Posterior vena cava (tissue), 2 donors: Measurements from ENCODE around the gene NPAT. TPM values are rescaled to one million over a fixed set of nuclear protein-coding genes. Genes with fewer than 3 reads are reported as not detected.
A peak's percentile ranks its signal among the peaks of the same experiment; 100 is the strongest.

Experiments
- DNase-seq: peaks from one replicate; pipeline ENCODE4 v3.0.0-alpha.2; 2020; ENCODE audit warnings: low spot score
- intact Hi-C, 2 donors: fragments of 100-400 bp; cut with DNase I; formaldehyde crosslinking; loops; one replicate each; pipeline versions ENCODE4 v1.14.1 to v1.14.2; 2022 to 2023
- long read RNA-seq, 2 donors: library from polyadenylated mRNA; unstranded; transcript quantifications; one replicate each; pipeline ENCODE4 v2.0.0, GENCODE V29; 2020 to 2021
- total RNA-seq, 2 donors: library from RNA; stranded (reverse); fragmentation: NEBNext Ultra II Directional; extraction: Animal tissue kit (Norgen Biotek cat#: 25700); gene quantifications; one replicate each; pipeline ENCODE4 v1.2.1, GENCODE V29; 2021
- donor health status: DM: yes; HTN: yes; CAD: no.
- donor health status: DM: yes; HTN: yes; CAD: no.

NPAT gene
- 10 to 100 TPM; 11.2 to 12.3 TPM for total RNA-seq
- long read RNA-seq, donor 1, partial matches to known transcripts, result 4 of 6 reads
- long read RNA-seq, donor 1, other reads (novel, unspliced or antisense), result 2 of 6 reads
- long read RNA-seq, donor 2, partial matches to known transcripts, result 3 of 3 reads
- long read RNA-seq, donor 2, other reads (novel, unspliced or antisense), result 0 of 3 reads

DNA sequence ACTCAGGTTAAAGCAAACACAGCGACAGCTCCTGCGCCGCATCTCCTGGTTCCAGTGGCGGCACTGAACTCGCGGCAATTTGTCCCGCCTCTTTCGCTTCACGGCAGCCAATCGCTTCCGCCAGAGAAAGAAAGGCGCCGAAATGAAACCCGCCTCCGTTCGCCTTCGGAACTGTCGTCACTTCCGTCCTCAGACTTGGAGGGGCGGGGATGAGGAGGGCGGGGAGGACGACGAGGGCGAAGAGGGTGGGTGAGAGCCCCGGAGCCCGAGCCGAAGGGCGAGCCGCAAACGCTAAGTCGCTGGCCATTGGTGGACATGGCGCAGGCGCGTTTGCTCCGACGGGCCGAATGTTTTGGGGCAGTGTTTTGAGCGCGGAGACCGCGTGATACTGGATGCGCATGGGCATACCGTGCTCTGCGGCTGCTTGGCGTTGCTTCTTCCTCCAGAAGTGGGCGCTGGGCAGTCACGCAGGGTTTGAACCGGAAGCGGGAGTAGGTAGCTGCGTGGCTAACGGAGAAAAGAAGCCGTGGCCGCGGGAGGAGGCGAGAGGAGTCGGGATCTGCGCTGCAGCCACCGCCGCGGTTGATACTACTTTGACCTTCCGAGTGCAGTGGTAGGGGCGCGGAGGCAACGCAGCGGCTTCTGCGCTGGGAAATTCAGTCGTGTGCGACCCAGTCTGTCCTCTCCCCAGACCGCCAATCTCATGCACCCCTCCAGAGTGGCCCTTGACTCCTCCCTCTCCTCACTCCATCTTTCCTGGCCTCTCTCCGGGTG, at the start of gene NPAT, which contains the start of gene ATM:
Gene NPAT (minus strand): TSS at position 65 of the 774 bp plus-strand sequence. CDS start 102 bp downstream, outside the sequence.
Gene ATM (plus strand): TSS at position 494 of the 774 bp plus-strand sequence. CDS start 4,558 bp downstream, outside the sequence.
- peak; percentile 100 for DNase-seq
- intact Hi-C loops, result loop anchor here in 1 of 2 donors (5.0 kb wide), 1 partner anchor 105 kb away; no protein-coding TSS in a partner anchor

DNA sequence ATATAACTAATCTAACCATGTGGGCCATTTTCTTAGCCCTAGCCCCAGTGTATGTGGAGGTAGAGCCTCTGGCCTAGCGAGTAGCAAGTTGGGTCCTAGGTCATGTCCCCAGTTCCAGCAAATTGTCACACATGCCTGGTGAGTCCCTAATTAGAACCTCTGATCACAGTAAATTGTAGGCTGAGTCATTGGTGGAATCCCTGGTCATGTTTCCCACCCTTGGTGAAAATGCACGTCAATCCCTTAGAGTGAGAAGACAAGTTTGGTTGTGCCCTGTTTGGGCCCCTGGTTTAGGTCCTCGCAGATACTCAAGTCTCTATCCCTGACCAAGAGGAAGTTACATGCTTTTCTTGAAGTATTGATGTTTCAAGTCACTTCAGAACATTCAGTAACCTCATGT, 47.1 kb upstream of the NPAT start:
- DNase-seq, result no peak
- intact Hi-C loops, result no loop called here

DNA sequence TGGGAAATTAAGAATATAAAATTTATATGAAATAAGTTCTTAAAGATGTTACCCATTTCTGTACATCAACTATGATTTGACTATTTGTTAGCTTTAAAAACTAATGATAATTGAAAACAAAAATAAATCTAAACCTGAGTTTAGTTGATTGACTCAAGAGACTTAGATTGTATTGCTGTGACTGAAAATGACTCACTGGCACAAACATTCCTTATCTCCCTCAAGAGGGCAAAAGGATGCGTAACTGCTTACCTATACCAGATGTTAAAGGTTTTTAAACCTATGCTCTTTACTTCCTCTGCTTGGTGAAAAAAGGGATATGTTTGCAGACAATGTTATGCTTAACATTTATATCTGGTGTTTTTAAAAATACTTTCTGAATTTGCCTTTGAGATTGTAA, 30.7 kb upstream of the NPAT start:
- intact Hi-C loops, result no loop called here

DNA sequence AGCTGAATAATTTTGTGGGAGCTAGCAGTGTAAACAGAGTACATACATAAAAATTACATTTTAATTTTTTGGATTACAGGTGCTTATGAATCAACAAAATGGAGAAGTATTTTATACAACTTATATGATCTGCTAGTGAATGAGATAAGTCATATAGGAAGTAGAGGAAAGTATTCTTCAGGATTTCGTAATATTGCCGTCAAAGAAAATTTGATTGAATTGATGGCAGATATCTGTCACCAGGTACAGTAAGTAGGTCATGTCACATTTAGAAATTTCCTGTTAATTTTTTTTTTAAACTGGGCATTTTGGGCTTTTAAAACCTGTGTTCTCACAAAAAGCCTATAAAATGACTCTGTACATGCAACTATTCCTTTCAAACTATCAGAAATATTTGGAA, 24.4 kb upstream of the NPAT start:
- no peak for DNase-seq
- intact Hi-C loops, result no loop called here

More for the DNA sequence above, 30.7 kb upstream of the NPAT start:
- no peak for DNase-seq

DNA sequence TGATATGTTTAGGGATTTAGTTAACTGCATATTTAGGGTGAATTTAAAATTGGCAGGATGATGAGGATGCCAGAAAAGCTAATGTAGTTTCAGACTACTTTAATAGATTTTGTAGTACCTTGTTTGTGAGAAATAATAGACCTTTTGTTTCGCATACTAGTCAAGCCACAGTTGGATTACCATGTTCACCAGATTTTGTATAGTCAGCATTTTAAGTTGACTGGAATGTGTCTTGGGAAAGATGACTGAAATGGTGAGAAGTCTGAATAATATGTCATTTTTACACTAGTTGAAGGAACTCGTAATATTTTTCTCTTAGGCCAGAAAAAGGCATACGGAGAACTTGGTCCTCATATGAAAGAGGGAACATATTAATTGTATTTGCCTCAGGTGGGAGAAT, 23.9 kb upstream of the NPAT start:
- intact Hi-C loops, result no loop called here

DNA sequence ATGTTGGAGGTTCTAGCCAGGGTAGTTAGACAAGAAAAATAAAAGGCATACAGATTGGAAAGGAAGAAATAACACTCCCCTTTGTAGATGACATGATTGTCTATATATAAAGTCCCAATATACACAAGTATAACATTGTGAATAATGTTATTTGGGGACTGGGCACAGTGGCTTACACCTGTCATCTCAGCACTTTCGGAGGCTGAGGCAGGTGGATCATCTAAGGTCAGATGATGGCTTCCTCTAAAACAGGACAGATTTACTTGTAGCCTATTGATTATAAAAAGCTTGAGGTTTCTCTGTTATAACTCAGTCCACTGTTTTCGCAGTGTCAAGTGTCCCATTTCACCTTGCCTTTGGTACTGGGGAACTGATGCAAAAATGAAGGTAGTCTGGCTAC, 20.0 kb upstream of the NPAT start:
- DNase-seq, result no peak
- intact Hi-C loops, result no loop called here

More for the DNA sequence above, 23.9 kb upstream of the NPAT start:
- no peak for DNase-seq

DNA sequence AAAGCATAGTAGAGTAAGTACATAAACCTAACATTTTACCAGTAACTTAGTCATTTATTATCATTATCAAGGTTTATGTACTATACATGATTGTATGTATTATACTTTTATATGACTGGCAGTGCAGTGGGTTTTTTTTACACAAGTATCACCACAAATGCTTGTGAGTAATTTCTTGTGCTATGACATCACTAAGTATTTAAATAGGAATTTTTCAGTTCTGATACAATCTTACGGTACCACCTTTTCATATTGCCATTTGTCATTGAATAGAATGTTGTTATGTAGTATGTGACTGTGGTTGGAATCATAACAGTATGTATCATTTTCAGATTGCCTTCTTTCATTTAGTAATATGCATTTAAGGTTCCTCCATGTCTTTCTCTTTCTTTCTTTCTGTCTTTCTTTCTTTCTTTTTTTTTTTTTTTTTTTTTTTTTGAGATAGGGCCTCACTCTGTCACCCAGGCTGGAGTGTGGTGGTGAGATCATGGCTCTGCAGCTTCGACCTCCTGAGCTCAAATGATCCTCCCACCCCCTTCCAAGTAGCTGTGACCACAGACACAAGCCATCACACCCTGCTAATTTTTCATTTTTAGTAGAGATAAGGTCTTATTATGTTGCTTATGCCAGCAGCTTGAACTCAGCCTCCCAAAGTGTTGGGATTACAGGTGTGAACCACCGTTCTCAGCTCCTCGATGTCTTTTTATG, 19.0 kb upstream of the NPAT start:
- intact Hi-C loops, result no loop called here
- no peak for DNase-seq

DNA sequence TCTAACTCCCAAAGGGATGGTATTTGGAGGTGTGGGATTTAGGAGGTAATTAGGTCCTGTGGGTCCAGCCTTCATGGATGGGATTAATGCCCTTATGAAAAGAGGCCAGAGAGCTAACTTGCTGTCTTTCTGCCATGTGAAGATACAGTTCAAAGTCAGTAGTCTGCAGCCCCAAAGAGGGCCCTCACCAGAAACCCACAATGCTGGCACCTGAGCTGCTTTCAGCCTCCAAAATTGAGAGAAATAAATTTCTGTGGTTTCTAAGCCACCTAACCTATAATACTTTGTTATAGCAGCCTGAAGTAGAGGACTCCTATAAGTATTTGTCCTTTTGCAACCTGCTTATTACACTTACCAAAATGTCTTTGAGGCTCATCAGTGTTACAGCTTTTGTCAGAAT, 16.6 kb upstream of the NPAT start:
- intact Hi-C loops, result no loop called here
- no peak for DNase-seq

DNA sequence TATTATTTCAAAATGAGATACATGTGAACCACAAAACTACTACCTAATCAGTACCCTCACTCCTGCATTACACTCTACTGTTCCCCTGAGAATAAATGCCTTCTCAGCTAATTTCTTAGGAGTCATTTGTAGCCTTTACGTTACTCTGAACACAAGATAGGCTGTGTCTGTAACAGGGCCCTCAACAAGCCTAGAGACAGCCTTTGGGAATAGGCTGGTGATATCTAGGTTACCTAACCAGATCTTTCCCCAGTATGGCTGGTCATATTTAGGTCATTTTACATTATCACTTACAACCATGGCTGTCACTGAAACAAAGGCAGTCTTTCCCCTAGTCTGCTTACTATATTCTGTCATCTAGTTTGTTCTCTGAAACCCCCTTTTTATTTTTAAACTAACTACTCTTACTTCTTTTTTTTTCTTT, 14.6 kb upstream of the NPAT start:
- DNase-seq, result no peak
- intact Hi-C loops, result no loop called here

DNA sequence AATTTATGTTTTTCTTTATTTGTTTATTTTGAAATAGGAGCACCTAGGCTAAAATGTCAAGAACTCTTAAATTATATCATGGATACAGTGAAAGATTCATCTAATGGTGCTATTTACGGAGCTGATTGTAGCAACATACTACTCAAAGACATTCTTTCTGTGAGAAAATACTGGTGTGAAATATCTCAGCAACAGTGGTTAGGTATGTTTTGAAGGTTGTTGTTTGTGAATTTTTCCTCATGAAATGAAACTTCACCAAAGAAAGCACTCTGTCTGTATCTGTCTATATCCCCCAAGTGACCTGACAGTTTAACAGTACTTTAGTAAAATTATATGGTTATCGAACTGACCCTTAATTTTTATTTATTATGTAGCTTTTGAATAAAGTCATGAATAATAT, 13.2 kb upstream of the NPAT start:
- intact Hi-C loops, result no loop called here
- no peak for DNase-seq

DNA sequence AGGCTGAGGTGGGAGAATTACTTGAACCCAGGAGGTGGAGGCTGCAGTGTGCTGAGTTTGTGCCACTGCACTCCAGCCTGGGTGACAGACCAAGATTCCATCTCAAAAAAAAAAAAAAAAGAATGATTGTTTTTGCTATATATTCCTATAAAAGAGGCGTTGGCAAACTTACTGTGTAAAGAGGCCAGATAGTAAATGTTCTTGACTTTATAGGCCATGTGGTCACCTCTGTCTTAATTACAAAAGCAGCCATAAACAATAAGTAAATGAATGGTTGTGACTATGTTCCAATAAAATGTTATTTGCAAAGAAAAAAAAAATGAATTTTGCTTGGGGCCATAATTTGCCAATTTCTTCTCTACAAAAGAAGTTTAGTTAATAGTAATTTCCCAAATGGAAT, 12.8 kb upstream of the NPAT start:
- intact Hi-C loops, result no loop called here

DNA sequence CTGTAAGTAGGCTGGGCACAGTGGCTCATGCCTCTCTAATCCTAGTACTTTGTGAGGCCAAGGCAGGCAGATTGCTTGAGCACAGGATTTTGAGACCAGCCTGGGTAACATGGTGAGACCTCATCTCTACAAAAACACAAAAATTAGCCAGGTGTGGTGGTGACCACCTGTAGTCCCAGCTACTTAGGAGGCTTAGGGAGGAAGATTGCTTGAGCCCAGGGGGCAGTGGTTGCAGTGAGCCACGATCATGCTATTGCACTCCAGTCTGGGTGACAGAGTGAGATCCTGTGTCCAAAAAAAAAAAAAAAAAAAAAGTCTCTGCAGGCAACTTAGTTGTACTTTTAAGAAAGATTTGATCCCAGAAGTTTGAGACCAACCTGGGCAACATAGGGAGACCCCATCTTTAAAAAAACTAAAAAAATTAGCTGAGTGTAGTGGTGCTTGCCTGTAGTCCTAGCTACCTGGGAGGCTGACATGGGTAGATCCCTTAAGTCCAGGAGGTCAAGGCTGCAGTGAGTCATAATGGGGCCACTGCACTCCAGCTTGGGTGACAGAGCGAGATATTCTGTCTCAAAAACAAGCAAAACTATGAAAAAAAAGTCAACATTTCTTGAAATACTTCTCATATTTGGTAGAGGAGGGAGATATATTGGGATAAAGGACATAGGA, 11.0 kb upstream of the NPAT start:
- DNase-seq, result no peak
- intact Hi-C loops, result no loop called here

More for the DNA sequence above, 12.8 kb upstream of the NPAT start:
- DNase-seq, result no peak

DNA sequence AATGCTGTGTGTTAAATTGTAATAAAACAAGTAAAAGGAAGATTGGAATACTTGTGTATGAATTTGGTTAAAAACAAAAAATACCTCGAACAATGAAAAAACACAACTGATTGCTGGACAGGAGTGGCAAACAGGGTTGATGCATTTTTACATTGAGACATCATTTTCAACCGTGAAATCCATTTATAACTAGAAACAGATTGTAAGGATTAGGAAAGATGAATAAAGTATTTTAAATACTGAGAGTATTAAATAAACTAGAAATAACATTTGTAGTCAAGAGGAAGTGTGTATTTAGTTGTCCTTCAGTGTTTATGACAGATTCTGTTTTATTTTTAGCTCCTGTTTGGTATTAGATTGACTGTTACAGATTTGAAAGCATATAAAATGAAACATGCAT, 5.8 kb upstream of the NPAT start:
- DNase-seq, result no peak
- intact Hi-C loops, result no loop called here

DNA sequence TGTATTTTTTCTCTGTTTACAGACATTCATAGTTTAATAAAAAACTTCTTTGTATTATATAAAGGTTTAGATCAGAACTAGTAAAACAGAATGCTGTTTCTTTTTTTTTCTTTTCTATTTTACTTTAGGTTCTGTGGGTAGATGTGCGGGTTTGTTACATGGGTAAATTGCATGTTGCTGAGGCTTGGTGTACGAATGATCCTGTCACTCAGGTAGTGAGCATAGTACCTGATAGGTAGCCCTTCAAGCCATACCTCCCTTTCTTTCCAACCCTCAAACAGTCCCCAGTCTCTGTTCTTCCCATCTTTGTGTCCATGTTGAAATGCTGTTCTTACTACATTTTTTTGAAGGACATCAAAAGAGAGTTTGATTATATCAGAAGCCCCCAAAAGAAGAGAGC, 3.6 kb upstream of the NPAT start:
- intact Hi-C loops, result no loop called here
- no peak for DNase-seq

DNA sequence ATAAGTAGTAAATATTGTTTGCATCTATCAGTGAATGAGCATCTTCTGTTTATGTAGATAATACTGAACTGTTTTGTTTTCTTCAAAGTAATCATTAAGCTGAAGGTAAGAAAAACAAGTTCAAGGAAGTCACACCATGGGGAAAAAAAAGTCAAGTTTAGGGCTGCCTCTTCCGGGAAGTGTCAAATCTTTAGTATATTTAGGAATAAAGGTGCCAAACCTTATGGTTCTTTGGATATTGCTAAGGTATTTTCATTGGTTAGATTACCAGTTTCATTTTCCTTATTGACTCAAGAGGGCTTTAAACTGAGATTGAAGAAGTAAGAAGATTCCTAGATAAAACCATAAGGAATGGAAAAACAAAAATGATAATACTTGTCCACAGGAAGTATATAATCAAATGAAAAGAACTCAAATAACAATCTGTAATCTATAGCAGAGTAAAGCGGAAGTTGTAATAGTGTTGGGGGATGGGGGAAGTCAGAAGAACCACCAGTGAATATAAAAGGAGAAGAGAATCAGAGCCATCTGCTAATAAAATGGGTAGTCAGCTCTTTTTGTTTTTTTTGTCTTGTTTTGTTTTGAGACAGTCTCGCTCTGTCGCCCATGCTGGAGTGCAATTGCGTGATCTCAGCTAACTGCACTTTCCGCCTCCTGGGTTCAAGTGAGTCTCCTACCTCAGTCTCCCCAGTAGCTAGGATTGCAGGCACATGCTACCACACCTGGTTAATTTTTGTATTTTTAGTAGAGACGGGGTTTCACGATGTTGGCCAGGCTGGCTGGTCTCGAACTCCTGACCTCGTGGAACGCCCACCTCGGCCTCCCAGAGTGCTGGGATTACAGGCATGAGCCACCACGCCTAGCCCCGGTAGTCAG, 2.7 kb upstream of the NPAT start:
- intact Hi-C loops, result loop anchor here in 1 of 2 donors (5.0 kb wide), 1 partner anchor 108 kb away; no protein-coding TSS in a partner anchor
- no peak for DNase-seq

DNA sequence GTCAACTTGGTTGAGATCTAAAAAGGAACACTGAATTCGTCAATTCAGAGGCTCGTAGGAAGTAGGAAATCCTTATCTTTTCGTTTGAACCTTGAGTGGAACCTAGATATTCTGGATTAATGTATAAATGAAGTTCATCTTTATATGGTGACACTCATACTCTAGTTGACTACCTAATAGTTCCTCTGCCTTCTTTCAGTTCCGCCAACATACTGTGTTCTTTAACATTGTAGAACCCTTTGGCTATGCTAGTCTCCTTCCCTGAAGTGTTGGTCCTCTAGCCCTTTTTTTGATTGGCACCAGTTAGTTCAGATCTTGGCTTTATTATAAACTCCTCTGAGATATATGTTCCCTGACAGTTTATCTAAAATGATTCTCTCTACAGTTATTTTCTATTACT, 1.9 kb upstream of the NPAT start:
- intact Hi-C loops, result loop anchor here in 1 of 2 donors (5.0 kb wide), 1 partner anchor 107 kb away; no protein-coding TSS in a partner anchor

DNA sequence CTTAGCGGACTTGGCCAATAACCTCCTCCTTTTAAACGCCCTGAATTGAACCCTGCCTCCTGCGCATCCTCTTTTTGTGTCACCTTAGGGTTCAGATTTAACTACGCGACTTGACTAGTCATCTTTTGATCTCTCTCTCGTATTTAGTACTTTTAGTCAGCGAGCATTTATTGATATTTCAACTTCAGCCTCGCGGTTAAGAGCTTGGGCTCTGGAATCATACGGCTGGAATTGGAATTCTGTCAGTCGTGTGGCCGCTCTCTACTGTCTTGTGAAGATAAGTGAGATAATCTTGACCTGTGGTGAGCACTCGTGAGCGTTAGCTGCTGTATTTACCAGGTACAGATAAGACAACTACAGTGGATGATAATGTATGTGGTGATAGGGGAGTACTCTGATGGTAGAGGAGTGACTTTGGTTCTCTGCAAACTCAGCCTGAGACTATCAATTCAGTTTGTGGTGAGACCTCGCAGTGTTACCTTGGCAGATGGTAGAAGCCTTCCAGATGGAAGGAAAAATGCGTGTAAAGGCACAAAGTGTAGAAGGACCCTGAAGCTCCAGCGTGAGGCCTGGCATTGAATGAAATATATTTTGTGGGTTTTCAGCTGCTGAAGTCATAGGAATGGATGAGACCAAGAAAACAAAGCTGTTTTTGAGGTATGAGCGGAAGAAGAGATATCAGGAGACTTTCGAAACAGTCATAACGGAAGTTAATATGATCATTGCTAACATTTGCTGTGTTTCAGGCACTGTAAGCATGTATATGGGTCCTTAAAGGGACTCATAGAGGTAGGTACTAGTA, 1.1 kb upstream of the NPAT start:
- intact Hi-C loops, result loop anchor here in 1 of 2 donors (5.0 kb wide), 1 partner anchor 106 kb away; no protein-coding TSS in a partner anchor

More for the DNA sequence above, 1.9 kb upstream of the NPAT start:
- no peak for DNase-seq

More for the DNA sequence above, 1.1 kb upstream of the NPAT start:
- DNase-seq, result no peak
